Upper lobe of right lung (tissue), 1 donor: ENCODE measurements around the gene VDR. TPM values are rescaled to one million over a fixed set of nuclear protein-coding genes. Genes with fewer than 3 reads are reported as not detected.

ENCODE experiments used
- ATAC-seq: fragments of 200-7000 bp; cut with Tn5 transposase; one replicate; pipeline ENCODE4 v1.9.1; 2020; ENCODE audit warnings: mild to moderate bottlenecking, moderate library complexity
- DNase-seq: peaks from one replicate; pipeline ENCODE4 v3.0.0-alpha.2; 2020
- H3K27ac ChIP-seq: fragments of 200-600 bp; one replicate; pipeline ENCODE4 v1.8.0; 2022
- H3K27me3 ChIP-seq: fragments of 200-600 bp; one replicate; pipeline ENCODE4 v1.8.0; 2022; ENCODE audit warnings: mild to moderate bottlenecking
- H3K36me3 ChIP-seq: fragments of 200-600 bp; one replicate; pipeline ENCODE4 v1.8.0; 2022
- H3K4me1 ChIP-seq: fragments of 200-600 bp; one replicate; pipeline ENCODE4 v1.8.0; 2022
- H3K4me3 ChIP-seq: fragments of 200-600 bp; one replicate; pipeline ENCODE4 v1.8.0; 2022; ENCODE audit warnings: mild to moderate bottlenecking
- H3K9me3 ChIP-seq: fragments of 200-600 bp; one replicate; pipeline ENCODE4 v1.8.0; 2022
- CTCF ChIP-seq: fragments of 200-600 bp; IDR thresholded peaks from one replicate; pipeline ENCODE4 v1.8.0; 2022; ENCODE audit warnings: antibody characterized with exemption
- intact Hi-C: fragments of 100-400 bp; cut with DNase I; formaldehyde crosslinking; loops from one replicate; pipeline ENCODE4 v1.11.0; 2022
- total RNA-seq: library from RNA; stranded (reverse); fragmentation: NEBNext Ultra II Directional; extraction: Animal tissue kit (Norgen Biotek cat#: 25700); gene quantifications from one replicate; pipeline ENCODE4 v1.2.1, GENCODE V29; 2021
- donor health status: DM: no; HTN: yes; CAD: no; lungs with severe emphysema.

The VDR gene
- total RNA-seq, 1 donor from 2014 or later, result 28.7 TPM

- H3K4me1 ChIP-seq, result peaks cover 56% of the 10 kb centered on the region
- peak; percentile 56 for ATAC-seq
- no peaks in the 10 kb centered on the region for H3K9me3 ChIP-seq
- H3K4me3 ChIP-seq, result no peak overlapping the region
- DNase-seq, result no peak
- H3K27ac ChIP-seq, result no peak overlapping the region
- intact Hi-C loops, result no loop called here
- peaks cover 31% of the 10 kb centered on the region for H3K36me3 ChIP-seq
- no peak for TF ChIP-seq CTCF
- no peaks in the 10 kb centered on the region for H3K27me3 ChIP-seq
These were observed 105.3 kb downstream of the VDR start for GRCh38 chr12:47799357-47799955.

- Histone ChIP-seq H3K36me3 (peaks cover 41% of the 10 kb centered on the region), H3K4me1 (peaks cover 46% of the 10 kb centered on the region), H3K27me3 (no peaks in the 10 kb centered on the region), H3K4me3 (no peak overlapping the region), H3K27ac (no peak overlapping the region), H3K9me3 (no peaks in the 10 kb centered on the region)
- DNase-seq, result no peak
- intact Hi-C loops, result no loop called here
- TF ChIP-seq CTCF, result no peak
- ATAC-seq, result no peak
These were observed 106.3 kb downstream of the VDR start for GRCh38 chr12:47798382-47798948.

- Histone ChIP-seq H3K27ac (no peak overlapping the region), H3K9me3 (no peaks in the 10 kb centered on the region), H3K4me1 (peaks cover 36% of the 10 kb centered on the region), H3K4me3 (no peak overlapping the region), H3K27me3 (no peaks in the 10 kb centered on the region), H3K36me3 (peaks cover 51% of the 10 kb centered on the region)
- ATAC-seq, result peak; percentile 5
- intact Hi-C loops, result no loop called here
- no peak for DNase-seq
- no peak for TF ChIP-seq CTCF
These were observed 107.4 kb downstream of the VDR start for GRCh38 chr12:47797441-47797840.

GRCh38 chr12:47795814-47796411, 108.9 kb downstream of the VDR start:
- Histone ChIP-seq H3K27ac (no peak overlapping the region), H3K9me3 (no peaks in the 10 kb centered on the region), H3K27me3 (no peaks in the 10 kb centered on the region), H3K36me3 (peaks cover 66% of the 10 kb centered on the region), H3K4me3 (no peak overlapping the region), H3K4me1 (peaks cover 21% of the 10 kb centered on the region)
- no peak for ATAC-seq
- intact Hi-C loops, result no loop called here
- TF ChIP-seq CTCF, result no peak
- no peak for DNase-seq

- Histone ChIP-seq H3K4me1 (peaks cover 14% of the 10 kb centered on the region), H3K36me3 (peaks cover 72% of the 10 kb centered on the region), H3K27me3 (no peaks in the 10 kb centered on the region), H3K27ac (no peak overlapping the region), H3K9me3 (no peaks in the 10 kb centered on the region), H3K4me3 (no peak overlapping the region)
- ATAC-seq (no peak), DNase-seq (no peak)
- no peak for TF ChIP-seq CTCF
- intact Hi-C loops, result no loop called here
These were observed 109.5 kb downstream of the VDR start for GRCh38 chr12:47795121-47795813.
